HEK293T (cell line): ENCODE measurements around the gene QKI.

Experiments
- ARNT ChIP-seq: fragments of 450-650 bp; IDR thresholded peaks from 2 replicates; pipeline ENCODE4 v1.6.1; 2017; ENCODE audit warnings: mild to moderate bottlenecking
- ELF4 ChIP-seq: fragments of 450-650 bp; IDR thresholded peaks from 2 replicates; pipeline ENCODE4 v1.6.1; 2017; ENCODE audit warnings: antibody characterized with exemption
- FOXM1 ChIP-seq: fragments of 450-650 bp; IDR thresholded peaks from 2 replicates; pipeline ENCODE4 v1.6.1; 2017; ENCODE audit warnings: mild to moderate bottlenecking, borderline replicate concordance
- HDGF ChIP-seq: fragments of 450-650 bp; IDR thresholded peaks from 2 replicates; pipeline ENCODE4 v1.6.1; 2017; ENCODE audit warnings: antibody characterized with exemption, borderline replicate concordance
- PKNOX1 ChIP-seq: fragments of 450-650 bp; IDR thresholded peaks from 2 replicates; pipeline ENCODE4 v1.6.1; 2016
- SP1 ChIP-seq: fragments of 450-650 bp; IDR thresholded peaks from 2 replicates; pipeline ENCODE4 v1.6.1; 2017

GRCh38 chr6:163375361-163375760 is 39.2 kb upstream of the QKI start:
- TF ChIP-seq SP1 (no peak), PKNOX1 (no peak), ELF4 (no peak), FOXM1 (no peak), ARNT (no peak), HDGF (no peak)
